Measurements from ENCODE around the gene TMEM145. TPM values are rescaled to one million over a fixed set of nuclear protein-coding genes. Genes with fewer than 3 reads are reported as not detected.

The TMEM145 gene
- total RNA-seq, 4 donors from 2014 or later, result not detected

DNA sequence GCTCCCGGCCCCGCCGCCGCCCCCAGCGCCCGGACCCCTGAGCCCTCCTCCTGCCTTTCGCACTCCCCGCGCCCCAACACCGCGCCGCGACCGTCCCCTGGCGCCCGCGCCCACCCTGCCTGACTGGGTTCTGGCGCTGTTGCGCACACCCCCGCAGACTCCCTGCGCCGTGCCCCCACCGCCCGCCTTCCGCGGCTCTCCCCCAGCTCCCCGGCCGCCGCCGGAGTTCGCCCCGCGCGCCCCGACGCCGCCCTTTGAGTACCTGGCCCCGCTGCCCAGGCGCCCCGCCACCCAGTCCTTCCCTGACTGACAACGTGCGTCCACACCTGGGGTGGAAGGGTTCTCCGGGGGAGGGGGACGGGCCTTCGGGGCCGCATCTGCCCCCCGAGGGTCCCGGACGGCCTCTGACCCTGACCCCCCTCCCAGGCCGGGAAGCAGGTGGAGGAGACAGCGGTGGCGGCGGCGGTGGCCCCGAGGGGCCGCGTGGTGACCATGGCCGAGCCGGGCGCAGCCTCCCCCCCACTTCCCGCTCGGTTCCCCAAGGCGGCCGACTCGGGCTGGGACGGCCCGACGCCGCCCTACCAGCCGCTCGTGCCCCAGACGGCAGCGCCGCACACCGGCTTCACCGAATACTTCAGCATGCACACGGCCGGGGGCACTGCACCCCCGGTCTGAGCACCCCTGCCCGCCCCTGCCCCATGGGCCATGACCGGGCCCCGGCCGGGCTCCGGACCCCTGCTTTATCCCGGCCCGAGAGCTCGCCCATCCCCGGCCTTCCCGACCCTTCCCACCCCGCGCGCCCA, 10.9 kb downstream of the TMEM145 start:
- Histone ChIP-seq H3K4me3 (peak overlapping the region; percentile 89 to 97 (median 92)), H3K36me3 (no peaks in the 10 kb centered on the region), H3K27ac (replicated peaks in 1 of 4) (no peak overlapping the region), H3K9me3 (no peaks in the 10 kb centered on the region), H3K4me1 (peaks cover 31 to 44% (median 43%) of the 10 kb centered on the region in 4 donors), H3K27me3 (peaks cover 9 to 33% (median 19%) of the 10 kb centered on the region in 4 donors)
- TF ChIP-seq POLR2A (IDR thresholded peaks at IDR 0.05; ENCODE audit: low read depth) (no peak), EP300 (IDR thresholded peaks at IDR 0.05) (no peak), POLR2AphosphoS5 (IDR thresholded peaks at IDR 0.05) (no peak)
- TF ChIP-seq, protein P1, sequence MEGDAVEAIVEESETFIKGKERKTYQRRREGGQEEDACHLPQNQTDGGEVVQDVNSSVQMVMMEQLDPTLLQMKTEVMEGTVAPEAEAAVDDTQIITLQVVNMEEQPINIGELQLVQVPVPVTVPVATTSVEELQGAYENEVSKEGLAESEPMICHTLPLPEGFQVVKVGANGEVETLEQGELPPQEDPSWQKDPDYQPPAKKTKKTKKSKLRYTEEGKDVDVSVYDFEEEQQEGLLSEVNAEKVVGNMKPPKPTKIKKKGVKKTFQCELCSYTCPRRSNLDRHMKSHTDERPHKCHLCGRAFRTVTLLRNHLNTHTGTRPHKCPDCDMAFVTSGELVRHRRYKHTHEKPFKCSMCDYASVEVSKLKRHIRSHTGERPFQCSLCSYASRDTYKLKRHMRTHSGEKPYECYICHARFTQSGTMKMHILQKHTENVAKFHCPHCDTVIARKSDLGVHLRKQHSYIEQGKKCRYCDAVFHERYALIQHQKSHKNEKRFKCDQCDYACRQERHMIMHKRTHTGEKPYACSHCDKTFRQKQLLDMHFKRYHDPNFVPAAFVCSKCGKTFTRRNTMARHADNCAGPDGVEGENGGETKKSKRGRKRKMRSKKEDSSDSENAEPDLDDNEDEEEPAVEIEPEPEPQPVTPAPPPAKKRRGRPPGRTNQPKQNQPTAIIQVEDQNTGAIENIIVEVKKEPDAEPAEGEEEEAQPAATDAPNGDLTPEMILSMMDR (IDR thresholded peaks at IDR 0.05), result no peak
- DNase-seq (ENCODE audit: extremely low spot score), result no peak
- 23% methylated on average over 6 of the region's 92 CpGs for WGBS
- intact Hi-C loops (cut with DNase I), result loop anchor here (10.0 kb wide), 1 partner anchor 189 kb away; the partner anchor contains the start of gene POU2F2

DNA sequence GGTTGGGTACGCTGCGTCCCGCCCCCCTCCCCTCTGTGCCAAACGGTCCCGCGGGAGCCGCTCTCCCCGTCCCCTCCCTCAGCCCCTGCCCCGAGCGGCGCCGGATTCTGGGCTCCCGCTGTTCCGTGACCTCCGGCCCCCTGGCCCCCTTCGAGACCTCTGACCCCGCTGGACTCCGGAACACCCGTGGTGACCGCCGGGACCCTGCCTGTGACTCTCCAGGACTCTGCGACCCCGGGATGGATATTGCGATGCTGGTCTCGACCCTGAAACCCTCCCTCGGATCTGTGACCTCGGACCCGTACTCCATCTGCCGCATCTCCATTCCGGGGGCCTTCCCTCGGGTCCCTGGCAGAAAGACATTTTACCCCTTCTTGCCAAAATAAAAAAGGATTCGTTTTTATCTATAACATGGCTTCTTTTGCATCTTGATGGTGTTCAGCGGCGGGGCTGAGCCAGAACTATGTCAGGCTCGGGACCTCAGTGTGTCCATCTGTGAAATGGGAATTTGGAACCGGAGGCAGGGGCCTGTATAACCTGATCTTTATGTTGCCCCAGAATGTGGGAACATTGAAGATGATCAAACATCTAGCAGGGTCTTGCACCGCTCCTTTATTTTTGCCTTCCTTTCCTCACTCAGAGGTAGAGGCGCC, 11.7 kb downstream of the TMEM145 start:
- peaks cover 31 to 44% (median 43%) of the 10 kb centered on the region in 4 donors for H3K4me1 ChIP-seq
- no peak for DNase-seq (ENCODE audit: extremely low spot score)
- peak overlapping the region; percentile 89 to 97 (median 92) for H3K4me3 ChIP-seq
- H3K36me3 ChIP-seq, result no peaks in the 10 kb centered on the region
- H3K27ac ChIP-seq (replicated peaks in 1 of 4), result peak overlapping the region in 2 of 4 donors; percentile 76 to 81
- no peaks in the 10 kb centered on the region for H3K9me3 ChIP-seq
- TF ChIP-seq, protein P1 (IDR thresholded peaks at IDR 0.05), result no peak
- TF ChIP-seq POLR2A (IDR thresholded peaks at IDR 0.05; ENCODE audit: low read depth) (no peak), EP300 (IDR thresholded peaks at IDR 0.05) (no peak)
- intact Hi-C loops (cut with DNase I), result loop anchor here (5.0 to 10.0 kb wide), 2 partner anchors 73 to 190 kb away; partner anchors contain the start of gene POU2F2
- peaks cover 9 to 33% (median 19%) of the 10 kb centered on the region in 4 donors for H3K27me3 ChIP-seq
- 14% methylated on average over 9 of the region's 38 CpGs for WGBS

DNA sequence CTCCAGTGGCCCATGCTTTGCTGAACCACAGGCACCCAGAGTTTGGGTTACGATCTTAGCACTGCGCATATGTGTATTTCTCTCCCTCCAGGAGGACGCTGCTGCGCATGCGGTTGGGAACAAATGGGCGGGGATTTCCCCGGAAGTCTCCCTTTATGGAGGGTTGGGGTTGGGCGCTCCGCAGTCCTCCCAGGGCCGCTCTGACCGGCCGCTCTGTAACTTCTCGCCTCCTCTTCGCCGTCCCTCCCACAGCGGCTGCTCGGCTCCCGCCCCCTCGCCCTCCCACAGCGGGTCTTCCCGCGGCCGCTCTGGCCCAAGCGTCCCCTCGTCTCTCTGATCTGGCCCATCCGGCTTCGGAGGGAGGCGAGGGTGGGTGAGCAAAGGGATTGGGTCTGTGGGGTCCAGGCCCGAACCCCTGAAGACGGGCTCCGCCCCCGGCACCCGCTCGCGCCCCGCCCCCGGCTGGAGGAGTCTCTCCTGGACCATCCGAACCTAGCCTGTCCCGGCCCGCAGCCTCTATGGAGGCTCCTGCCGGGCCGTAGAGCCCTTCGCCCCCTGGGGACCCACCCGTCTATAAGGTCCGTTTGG, 12.3 kb downstream of the TMEM145 start, which contains the start of gene MEGF8:
MEGF8 (plus strand) TSS at position 328 of the 588 bp plus-strand sequence. CDS start 609 bp downstream, outside the sequence.
- WGBS, result no CpG with 5 or more reads among the region's 45 CpGs
- Histone ChIP-seq H3K4me1 (peaks cover 31 to 48% (median 43%) of the 10 kb centered on the region in 4 donors), H3K27ac (replicated peaks in 1 of 4) (peak within 1 kb of the TSS; percentile 76 to 81 (median 80)), H3K4me3 (peak within 1 kb of the TSS; percentile 89 to 97 (median 92)), H3K36me3 (no peaks in the 10 kb centered on the region), H3K9me3 (no peaks in the 10 kb centered on the region), H3K27me3 (peaks cover 9 to 33% (median 19%) of the 10 kb centered on the region in 4 donors)
- peak; percentile 99 for DNase-seq (ENCODE audit: extremely low spot score)
- intact Hi-C loops (cut with DNase I), result loop anchor here (5.0 to 10.0 kb wide), 2 partner anchors 72 to 191 kb away; partner anchors contain the start of gene POU2F2
- TF ChIP-seq POLR2AphosphoS5 (IDR thresholded peaks at IDR 0.05) (peak; percentile 84 to 96), EP300 (IDR thresholded peaks at IDR 0.05) (no peak), POLR2A (IDR thresholded peaks at IDR 0.05; ENCODE audit: low read depth) (no peak)
- TF ChIP-seq, protein P1 (IDR thresholded peaks at IDR 0.05), result peak; percentile 85 to 92 (median 91)

DNA sequence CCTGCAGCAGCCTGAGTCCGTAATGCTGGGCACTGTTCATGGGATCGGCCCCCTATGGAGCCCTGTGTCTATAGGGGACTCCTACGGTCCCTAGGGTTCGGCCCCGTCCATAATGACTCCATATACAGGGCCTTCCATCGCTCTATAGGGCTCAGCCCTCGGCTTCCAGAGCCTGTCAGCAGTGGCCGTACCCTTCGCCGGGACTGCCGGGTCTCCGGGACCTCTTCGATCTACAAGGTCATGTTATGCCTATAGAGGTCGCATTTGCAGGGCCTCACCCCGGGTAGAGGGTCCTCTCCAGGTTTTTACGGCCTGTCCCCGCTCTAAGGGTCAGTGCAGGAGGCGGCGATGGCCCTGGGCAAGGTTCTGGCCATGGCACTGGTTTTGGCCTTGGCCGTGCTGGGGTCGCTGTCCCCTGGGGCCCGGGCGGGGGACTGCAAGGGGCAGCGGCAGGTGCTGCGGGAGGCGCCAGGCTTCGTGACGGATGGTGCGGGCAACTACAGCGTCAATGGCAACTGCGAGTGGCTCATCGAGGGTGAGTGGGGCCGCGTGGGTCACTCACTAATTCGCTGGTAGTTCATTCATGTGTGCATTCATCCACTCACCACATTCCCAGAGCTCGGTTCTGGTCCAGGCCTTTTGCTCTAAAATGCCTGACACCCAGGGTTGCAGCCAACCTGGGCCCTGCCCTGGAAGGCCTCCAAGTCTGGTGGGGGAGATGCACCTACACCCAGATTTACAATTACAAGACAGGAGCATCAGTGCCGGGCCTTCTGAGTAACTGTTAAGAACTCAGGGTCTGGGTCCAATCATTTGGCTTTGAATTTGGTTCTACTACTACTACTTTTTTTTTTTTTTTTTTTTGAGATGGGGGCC, 13.0 kb downstream of the TMEM145 start:
- no peak for DNase-seq (ENCODE audit: extremely low spot score)
- Histone ChIP-seq H3K4me3 (peak overlapping the region; percentile 89 to 97 (median 92)), H3K27me3 (peaks cover 9 to 33% (median 19%) of the 10 kb centered on the region in 4 donors), H3K4me1 (peaks cover 31 to 54% (median 43%) of the 10 kb centered on the region in 4 donors), H3K36me3 (no peaks in the 10 kb centered on the region), H3K9me3 (no peaks in the 10 kb centered on the region), H3K27ac (replicated peaks in 1 of 4) (peak overlapping the region; percentile 76 to 81 (median 80))
- 13% methylated on average over 6 of the region's 37 CpGs for WGBS
- TF ChIP-seq POLR2AphosphoS5 (IDR thresholded peaks at IDR 0.05) (no peak), POLR2A (IDR thresholded peaks at IDR 0.05; ENCODE audit: low read depth) (no peak), EP300 (IDR thresholded peaks at IDR 0.05) (no peak)
- TF ChIP-seq, protein P1 (IDR thresholded peaks at IDR 0.05), result no peak
- intact Hi-C loops (cut with DNase I), result loop anchor here (5.0 to 10.0 kb wide), 2 partner anchors 71 to 191 kb away; partner anchors contain the start of gene POU2F2

All from esophagus muscularis mucosa (tissue), 4 donors.